NCI-H1048 (cell line): ENCODE data around the gene KLHL22.
"Not testable (repeated sequence)": the region's sequence is repeated elsewhere in the genome, so short reads cannot be mapped to it uniquely, and the experiment has no call there.

Experiments used
- DNase-seq: peaks from one replicate; lab custom pipeline; 2025; lab: John Stamatoyannopoulos, UW

The KLHL22 gene

GRCh38 chr22:20469110-20469868 is 26.3 kb downstream of the KLHL22 start:
- no peak for DNase-seq

- no peak for DNase-seq
These were observed 28.8 kb downstream of the KLHL22 start for GRCh38 chr22:20466659-20467379.

- no peak for DNase-seq
These were observed 29.9 kb downstream of the KLHL22 start for GRCh38 chr22:20465759-20466077.

GRCh38 chr22:20464912-20465758 is 30.5 kb downstream of the KLHL22 start:
- DNase-seq: no peak

- no peak for DNase-seq
These were observed 31.4 kb downstream of the KLHL22 start for GRCh38 chr22:20464096-20464614.

- DNase-seq: no peak
These were observed 32.1 kb downstream of the KLHL22 start for GRCh38 chr22:20463324-20464095.

- no peak for DNase-seq
These were observed 35.7 kb downstream of the KLHL22 start for GRCh38 chr22:20459862-20460261.

- DNase-seq: no peak
These were observed 36.4 kb downstream of the KLHL22 start for GRCh38 chr22:20459152-20459542.

GRCh38 chr22:20458530-20459151 is 37.0 kb downstream of the KLHL22 start:
- DNase-seq: no peak

GRCh38 chr22:20457506-20458240 is 37.9 kb downstream of the KLHL22 start:
- no peak for DNase-seq

GRCh38 chr22:20456722-20457076 is 38.9 kb downstream of the KLHL22 start:
- no peak for DNase-seq

GRCh38 chr22:20456064-20456721 is 39.4 kb downstream of the KLHL22 start:
- DNase-seq: peak; percentile 75

GRCh38 chr22:20455709-20456063 is 39.9 kb downstream of the KLHL22 start:
- DNase-seq: no peak

- no peak for DNase-seq
These were observed 42.4 kb downstream of the KLHL22 start for GRCh38 chr22:20453222-20453621.

GRCh38 chr22:20451920-20452319 is 43.7 kb downstream of the KLHL22 start:
- DNase-seq: no peak

- DNase-seq: not testable (repeated sequence)
These were observed 44.3 kb downstream of the KLHL22 start for GRCh38 chr22:20451129-20451778.

- DNase-seq: no peak
These were observed 45.1 kb downstream of the KLHL22 start for GRCh38 chr22:20450551-20450906.

GRCh38 chr22:20449819-20450550 is 45.6 kb downstream of the KLHL22 start:
- DNase-seq: no peak

- no peak for DNase-seq
These were observed 47.0 kb downstream of the KLHL22 start for GRCh38 chr22:20448630-20449029.
